OCI-LY1 (cell line): ENCODE data around the gene SLIT3.

Experiments used
- H2AFZ ChIP-seq: fragments of 200-600 bp; sonication (generic), shearing (Covaris generic); 2 replicates; pipeline ENCODE4 v1.6.0; 2014; ENCODE audit warnings: antibody characterized with exemption, mild to moderate bottlenecking, low read length
- H3F3A ChIP-seq: fragments of 200-600 bp; sonication (generic), shearing (Covaris generic); 2 replicates; pipeline ENCODE4 v1.6.0; 2014; ENCODE audit warnings: mild to moderate bottlenecking, antibody characterized with exemption, low read length, moderate library complexity; ENCODE audit not compliant: insufficient read depth
- H3K27ac ChIP-seq: fragments of 200-600 bp; sonication (generic); 2 replicates; pipeline ENCODE4 v1.5.1; 2014; ENCODE audit warnings: low read length, mixed run types, mild to moderate bottlenecking, low read depth; ENCODE audit not compliant: poor library complexity, severe bottlenecking
- H3K27me3 ChIP-seq: fragments of 200-600 bp; sonication (generic); 2 replicates; pipeline ENCODE4 v1.6.0; 2014; ENCODE audit warnings: antibody characterized with exemption, mild to moderate bottlenecking, low read length, moderate library complexity; ENCODE audit not compliant: insufficient read depth
- H3K36me3 ChIP-seq: fragments of 200-600 bp; sonication (generic); 2 replicates; pipeline ENCODE4 v1.6.1; 2014; ENCODE audit warnings: mild to moderate bottlenecking, antibody characterized with exemption, low read length, moderate library complexity, mixed read lengths; ENCODE audit not compliant: insufficient read depth
- H3K4me1 ChIP-seq: fragments of 200-600 bp; sonication (generic); 2 replicates; pipeline ENCODE4 v1.5.1; 2014; ENCODE audit warnings: mild to moderate bottlenecking, low read length, moderate library complexity; ENCODE audit not compliant: insufficient read depth, severe bottlenecking
- H3K4me2 ChIP-seq: fragments of 200-600 bp; sonication (generic), shearing (Covaris generic); 2 replicates; pipeline ENCODE4 v1.6.1; 2014; ENCODE audit warnings: low read length
- H3K4me3 ChIP-seq: fragments of 200-600 bp; sonication (generic); 2 replicates; pipeline ENCODE4 v1.5.1; 2014; ENCODE audit warnings: low read length, low read depth, mild to moderate bottlenecking, mixed read lengths; ENCODE audit not compliant: poor library complexity, severe bottlenecking
- H3K79me2 ChIP-seq: fragments of 200-600 bp; shearing (Covaris generic); 2 replicates; pipeline ENCODE4 v1.6.1; 2016; ENCODE audit warnings: mixed run types, low read length, mixed read lengths; ENCODE audit not compliant: insufficient read depth
- H3K9ac ChIP-seq: fragments of 200-600 bp; sonication (generic), shearing (Covaris generic); 2 replicates; pipeline ENCODE4 v1.6.1; 2014; ENCODE audit warnings: mild to moderate bottlenecking, low read length, mixed read lengths
- H3K9me2 ChIP-seq: fragments of 200-600 bp; sonication (generic), shearing (Covaris generic); 2 replicates; pipeline ENCODE4 v1.6.1; 2014; ENCODE audit warnings: low read depth, mild to moderate bottlenecking, low read length, mixed read lengths
- H3K9me3 ChIP-seq: fragments of 200-600 bp; shearing (Covaris generic); 2 replicates; pipeline ENCODE4 v1.6.1; 2014; ENCODE audit warnings: low read length, mixed read lengths
- H4K20me1 ChIP-seq: fragments of 200-600 bp; sonication (generic), shearing (Covaris generic); 2 replicates; pipeline ENCODE4 v1.6.0; 2016; ENCODE audit warnings: mild to moderate bottlenecking, low read length; ENCODE audit not compliant: insufficient read depth
- CTCF ChIP-seq: fragments of 200-600 bp; sonication (generic), shearing (Covaris generic); IDR thresholded peaks from 2 replicates; pipeline ENCODE4 v1.5.1; 2017; ENCODE audit warnings: mild to moderate bottlenecking, antibody characterized with exemption, low read length, moderate library complexity, mixed read lengths
- EZH2 ChIP-seq: fragments of 200-600 bp; sonication (generic), shearing (Covaris generic); IDR thresholded peaks from 2 replicates; pipeline ENCODE4 v1.8.0; 2017; ENCODE audit warnings: borderline replicate concordance, mixed run types, mild to moderate bottlenecking, antibody characterized with exemption, low read length, moderate library complexity, mixed read lengths

The SLIT3 gene

GRCh38 chr5:168668078-168668477, 632.9 kb downstream of the SLIT3 start:
- H3K27me3 ChIP-seq = 0 out of 2 replicates have a peak, but pooled peaks cover 2% of the 10 kb centered on the region
- no peak overlapping the region for H3K9ac ChIP-seq
- H3K79me2 ChIP-seq = no peaks in the 10 kb centered on the region
- no peaks in the 10 kb centered on the region for H3K9me3 ChIP-seq
- no peaks in the 10 kb centered on the region for H3K36me3 ChIP-seq
- no peak overlapping the region for H3K27ac ChIP-seq
- H4K20me1 ChIP-seq = no peaks in the 10 kb centered on the region
- H3K9me2 ChIP-seq = no peaks in the 10 kb centered on the region
- no peak overlapping the region for H3K4me3 ChIP-seq
- no peaks in the 10 kb centered on the region for H3F3A ChIP-seq
- no peaks in the 10 kb centered on the region for H3K4me1 ChIP-seq
- TF ChIP-seq EZH2 (no peak), CTCF (no peak)
- H3K4me2 ChIP-seq = no peak overlapping the region
- H2AFZ ChIP-seq = no peak overlapping the region

GRCh38 chr5:168667301-168667840, 633.6 kb downstream of the SLIT3 start:
- H3F3A ChIP-seq = no peaks in the 10 kb centered on the region
- H4K20me1 ChIP-seq = no peaks in the 10 kb centered on the region
- no peaks in the 10 kb centered on the region for H3K36me3 ChIP-seq
- no peak overlapping the region for H3K4me3 ChIP-seq
- no peaks in the 10 kb centered on the region for H3K9me3 ChIP-seq
- no peaks in the 10 kb centered on the region for H3K4me1 ChIP-seq
- no peak overlapping the region for H2AFZ ChIP-seq
- no peaks in the 10 kb centered on the region for H3K79me2 ChIP-seq
- no peak for TF ChIP-seq EZH2
- TF ChIP-seq CTCF = no peak
- 0 out of 2 replicates have a peak, but pooled peaks cover 2% of the 10 kb centered on the region for H3K27me3 ChIP-seq
- H3K9me2 ChIP-seq = no peaks in the 10 kb centered on the region
- no peak overlapping the region for H3K4me2 ChIP-seq
- H3K9ac ChIP-seq = no peak overlapping the region
- no peak overlapping the region for H3K27ac ChIP-seq

- Histone ChIP-seq H3F3A (no peaks in the 10 kb centered on the region), H3K27ac (no peak overlapping the region), H2AFZ (no peak overlapping the region), H3K4me2 (no peak overlapping the region), H3K9me3 (no peaks in the 10 kb centered on the region), H3K9ac (no peak overlapping the region), H3K36me3 (no peaks in the 10 kb centered on the region), H3K9me2 (no peaks in the 10 kb centered on the region), H3K27me3 (0 out of 2 replicates have a peak, but pooled peaks cover 2% of the 10 kb centered on the region), H4K20me1 (no peaks in the 10 kb centered on the region), H3K4me3 (no peak overlapping the region), H3K79me2 (no peaks in the 10 kb centered on the region), H3K4me1 (no peaks in the 10 kb centered on the region)
- TF ChIP-seq CTCF = no peak
- TF ChIP-seq EZH2 = no peak
These were observed 634.6 kb downstream of the SLIT3 start for GRCh38 chr5:168666356-168666755.
